K562 (cell line): ENCODE results near the gene RNH1. TPM values are rescaled to one million over a fixed set of nuclear protein-coding genes. Genes with fewer than 3 reads are reported as not detected.

Experiments
- ATAC-seq: fragments of 200-7000 bp; cut with Tn5 transposase; 3 replicates; pipeline ENCODE4 v1.9.1; 2020; ENCODE audit warnings: moderate library complexity
- BruUV-seq: library from RNA; stranded (reverse); fragments of 400-500 nt; replicated peaks from 2 replicates; lab custom pipeline; 2021; lab: Mats Ljungman, UMichigan
- CTCF ChIA-PET: fragments of 300-600 bp; formaldehyde crosslinking; extraction: SDS; loops from one replicate; lab custom pipeline; 2021; ENCODE audit warnings: low intra/inter-chr PET ratio; lab: Yijun Ruan, JAX
- POLR2A ChIA-PET: fragments of 300-600, 350-650 bp; sonication (Branson Sonifier 250); formaldehyde crosslinking; extraction: SDS; loops from one replicate; lab custom pipeline; 2021; ENCODE audit warnings: antibody characterized with exemption, inconsistent platforms; lab: Yijun Ruan, JAX
- DNase-seq, 4 experiments: peaks; one replicate each; pipeline versions ENCODE4 v3.0.0 to v3.0.0-alpha.2; 2011 to 2018; ENCODE audit warnings: low spot score in 3 of 4, mixed read lengths in 3 of 4; ENCODE audit errors: extremely low read depth in 1 of 4
- FAIRE-seq: peaks from 2 replicates; lab custom pipeline; 2011; peaks lifted over from hg19 to GRCh38; lab: Jason Lieb, UNC
- H2AFZ ChIP-seq: 2 replicates; pipeline ENCODE4 v1.6.0; 2011; ENCODE audit warnings: low read depth, low read length, control low read depth, inconsistent platforms
- H3K27ac ChIP-seq: fragments of 200-600 bp; 3 replicates; pipeline ENCODE4 v1.8.0; 2011; ENCODE audit warnings: low read depth, mild to moderate bottlenecking, control low read depth, inconsistent platforms, low read length, moderate library complexity, mixed read lengths; ENCODE audit errors: extremely low read depth
- H3K27me3 ChIP-seq, 2 experiments: fragments of 300-600 bp in 1 of 2; 2 replicates in 1 of 2; 3 replicates in 1 of 2; pipeline versions ENCODE4 v1.6.0 to v1.8.0; 2011; ENCODE audit warnings: inconsistent platforms in 2 of 2, low read length in 2 of 2, mild to moderate bottlenecking in 1 of 2, mixed read lengths in 1 of 2, moderate library complexity in 1 of 2; ENCODE audit not compliant: control insufficient read depth in 2 of 2, insufficient read depth in 2 of 2
- H3K36me3 ChIP-seq: fragments of 300-600 bp; 3 replicates; pipeline ENCODE4 v1.8.0; 2011; ENCODE audit warnings: mild to moderate bottlenecking, low read length, inconsistent platforms; ENCODE audit not compliant: control insufficient read depth, insufficient read depth
- H3K4me1 ChIP-seq, 2 experiments: fragments of 200-600 bp in 1 of 2; replicated peaks in 1 of 2; 2 replicates in 1 of 2; 3 replicates in 1 of 2; pipeline versions ENCODE4 v1.5.1 to v1.8.0; 2011; ENCODE audit warnings: inconsistent platforms in 2 of 2, low read length in 2 of 2, mild to moderate bottlenecking in 1 of 2, mixed read lengths in 1 of 2, moderate library complexity in 1 of 2; ENCODE audit not compliant: control insufficient read depth in 2 of 2, insufficient read depth in 2 of 2
- H3K4me2 ChIP-seq: 2 replicates; pipeline ENCODE4 v1.6.1; 2011; ENCODE audit warnings: low read length, control low read depth, inconsistent platforms, mixed read lengths; ENCODE audit not compliant: insufficient read depth
- H3K4me3 ChIP-seq: fragments of 200-600 bp; sonication (generic), shearing (Covaris generic); 2 replicates; pipeline ENCODE4 v1.5.1; 2016; ENCODE audit warnings: control low read depth, inconsistent platforms
- H3K79me2 ChIP-seq: fragments of 200-600 bp; 3 replicates; pipeline ENCODE4 v1.8.0; 2011; ENCODE audit warnings: low read length, inconsistent platforms; ENCODE audit not compliant: control insufficient read depth, insufficient read depth
- H3K9ac ChIP-seq, 2 experiments: 2 replicates each; pipeline versions ENCODE4 v1.6.0 to v1.6.1; 2011; ENCODE audit warnings: low read depth in 2 of 2, low read length in 2 of 2, control low read depth in 1 of 2, inconsistent platforms in 1 of 2, mild to moderate bottlenecking in 1 of 2, mixed read lengths in 1 of 2; ENCODE audit not compliant: insufficient read depth in 1 of 2
- H3K9me1 ChIP-seq: one replicate; pipeline ENCODE4 v1.6.0; 2011; ENCODE audit warnings: inconsistent platforms, mild to moderate bottlenecking, low read length, moderate library complexity; ENCODE audit not compliant: control insufficient read depth, insufficient read depth
- H3K9me3 ChIP-seq: replicated peaks from 2 replicates; pipeline ENCODE4 v1.5.1; 2011; ENCODE audit warnings: low read depth, low read length, inconsistent platforms; ENCODE audit not compliant: control insufficient read depth, insufficient read depth
- H4K20me1 ChIP-seq: replicated peaks from 2 replicates; pipeline ENCODE4 v1.6.1; 2011; ENCODE audit warnings: low read length, inconsistent platforms, mixed read lengths; ENCODE audit not compliant: control insufficient read depth, insufficient read depth
- FIP1L1 ChIP-seq: fragments of 200-400 bp; formaldehyde crosslinking; IDR thresholded peaks from 2 replicates; pipeline ENCODE4 v1.6.1; 2018; ENCODE audit warnings: mild to moderate bottlenecking, low read depth, low read length; ENCODE audit not compliant: poor library complexity, severe bottlenecking
- POLR2G ChIP-seq: fragments of 200-400 bp; formaldehyde crosslinking; IDR thresholded peaks from 2 replicates; pipeline ENCODE4 v1.6.1; 2017; ENCODE audit warnings: low read depth, mild to moderate bottlenecking, antibody characterized with exemption, low read length, moderate library complexity
- PPARD ChIP-seq: fragments of 250-450 bp; sonication (Bioruptor Pico); IDR thresholded peaks from 2 replicates; pipeline ENCODE4 v1.8.0; 2022; ENCODE audit warnings: inconsistent platforms, mild to moderate bottlenecking, moderate library complexity
- SREBF1 ChIP-seq: fragments of 150-350 bp; IDR thresholded peaks from 2 replicates; pipeline ENCODE4 v1.6.1; 2014; ENCODE audit warnings: antibody characterized with exemption, low read depth, low read length, borderline replicate concordance
- WGBS: fragments of 100-300 bp; shearing (Covaris generic); methylation state at CpG from one replicate; pipeline ENCODE4 v1.1.6; 2016; ENCODE audit warnings: low coverage, mixed read lengths; ENCODE audit not compliant: insufficient coverage; ENCODE audit errors: missing lambda C conversion rate; 5-methylcytosine and 5-hydroxymethylcytosine counted together
- in situ Hi-C: fragments of 300-500 bp; cut with MboI; formaldehyde crosslinking; loops from 4 replicates; pipeline ENCODE4 v1.15.0; 2018; ENCODE audit warnings: inconsistent platforms, mixed read lengths
- intact Hi-C: fragments of 100-400 bp; cut with micrococcal nuclease; formaldehyde crosslinking; loops from 2 replicates; pipeline ENCODE4 v1.14.2; 2022
- polyA plus RNA-seq, 8 experiments: library from polyadenylated mRNA; depleted of rRNA in 4 of 8; stranded (reverse) in 5 of 8; unstranded in 3 of 8; fragments of >200 nt; fragmentation: Nextera tagmentation in 2 of 8; fragmentation: Illumina TruSeq in 1 of 8; extraction: Ambion mirVana in 2 of 8; extraction: Trizol in 1 of 8; gene quantifications; 2 replicates each; pipeline versions ENCODE4 v1.2.1 to v1.2.3, GENCODE V29; 2011 to 2014; ENCODE audit warnings: inconsistent platforms in 1 of 8, missing spikeins in 1 of 8
- total RNA-seq, 7 experiments: library from RNA; depleted of rRNA in 6 of 7; stranded (reverse); fragments of >200 nt in 6 of 7; fragmentation: Illumina TruSeq in 2 of 7; extraction: Trizol in 2 of 7; gene quantifications; 2 replicates each; pipeline versions ENCODE4 v1.2.1 to v1.2.3, GENCODE V29; 2011 to 2021; ENCODE audit warnings: low replicate concordance in 1 of 7

The RNH1 gene
- total and polyA plus RNA-seq, 9 of the 15 experiments (the other 6 are each of a cell fraction or from before 2014, with no cell fraction given), result 2.5 to 160 (median 44.3) TPM

DNA sequence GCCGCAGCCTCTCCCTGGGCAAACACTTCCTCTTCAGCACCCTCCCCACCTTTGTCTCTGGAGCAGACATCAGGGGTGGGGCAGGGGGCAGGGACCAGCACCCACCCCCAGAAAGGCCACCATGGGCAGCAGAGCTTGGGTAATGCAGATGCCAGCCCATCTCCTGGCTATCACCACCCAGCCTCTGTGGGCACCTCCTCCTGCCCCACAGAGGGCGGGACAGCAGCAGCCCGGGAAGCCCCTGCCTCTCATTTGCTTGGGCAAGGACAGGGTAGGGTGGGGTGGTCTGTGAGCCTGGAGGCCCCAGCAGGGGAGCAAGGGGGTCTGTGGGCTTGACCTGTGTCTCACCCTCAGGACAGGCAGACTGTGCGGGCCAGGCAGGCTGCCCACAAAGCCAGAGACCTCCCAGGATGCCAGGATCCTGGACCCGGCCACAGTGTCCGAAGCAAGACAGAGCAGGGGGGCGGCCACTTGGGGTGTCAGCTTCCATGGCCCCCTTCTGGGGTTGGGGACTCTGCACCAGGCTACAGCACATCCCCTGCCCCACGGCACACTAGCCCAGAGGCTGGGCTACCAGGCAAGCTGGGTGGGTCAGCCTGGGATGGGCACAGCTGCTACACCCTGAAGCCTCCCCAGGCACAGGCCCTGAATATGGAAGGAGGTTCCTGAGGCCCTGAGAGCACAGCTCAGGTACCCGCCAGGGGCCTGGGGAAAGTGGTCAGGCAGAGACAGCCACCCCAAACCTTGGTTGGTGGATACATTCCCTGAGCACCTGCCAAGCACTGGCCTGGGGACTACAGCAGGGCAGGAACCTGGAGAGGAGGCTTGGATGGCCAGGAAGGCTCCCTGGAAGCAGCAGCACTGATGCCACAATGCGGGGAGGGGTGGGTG lies 4.5 kb downstream of the RNH1 start:
- FAIRE-seq (no peak), DNase-seq (no peak), ATAC-seq (no peak)
- no TSS peak for BruUV-seq
- peaks cover 60% of the 10 kb centered on the region for H3K79me2 ChIP-seq
- peak overlapping the region in 1 of 2 experiments; percentile 86; a peak in 2 of 4 replicates for H3K9ac ChIP-seq
- H3K4me1 ChIP-seq, result peaks cover 11 to 74% of the 10 kb centered on the region in 2 experiments
- H4K20me1 ChIP-seq, result no peaks in the 10 kb centered on the region
- 97% methylated on average over 8 of the region's 10 CpGs for WGBS
- POLR2A ChIA-PET, result interaction anchor here (0.8 to 2.9 kb wide), 3 partner anchors 10 to 69 kb away, joined by 3 to 11 read pairs (median 3); no protein-coding TSS in a partner anchor
- H3K9me1 ChIP-seq, result no peaks in the 10 kb centered on the region
- no peak overlapping the region for H3K4me2 ChIP-seq
- CTCF ChIA-PET, result no interaction called here
- H3K27ac ChIP-seq, result peak overlapping the region; percentile 98; the same call in 2 of the 3 replicates
- peaks cover under 1% of the 10 kb centered on the region; the same call in 1 of the 2 replicates for H3K9me3 ChIP-seq
- no peaks in the 10 kb centered on the region for H3K27me3 ChIP-seq
- peaks cover 54% of the 10 kb centered on the region for H3K36me3 ChIP-seq
- no peak overlapping the region for H3K4me3 ChIP-seq
- intact Hi-C loops, result no loop called here
- TF ChIP-seq PPARD (CRISPR knock-in tag), result no peak
- peak; percentile 71 for TF ChIP-seq POLR2G
- no peak for TF ChIP-seq SREBF1
- peak; percentile 20 for TF ChIP-seq FIP1L1
- TF ChIP-seq, all 486 proteins: peak for 2
- in situ Hi-C loops, result loop anchor here (5.0 kb wide), 1 partner anchor 50 kb away; the partner anchor contains the start of gene PTDSS2
- no peak overlapping the region for H2AFZ ChIP-seq
